Endothelial cell of umbilical vein (primary cell): Measurements from ENCODE around the gene MYOZ3. TPM values are rescaled to one million over a fixed set of nuclear protein-coding genes. Genes with fewer than 3 reads are reported as not detected.

Source experiments
- Bru-seq: library from RNA; stranded (reverse); fragments of 400-500 nt; gene quantifications from one replicate; lab custom pipeline; 2021; lab: Mats Ljungman, UMichigan
- BruChase-seq, 2 experiments: library from RNA; stranded (reverse); fragments of 400-500 nt; gene quantifications; one replicate each; lab custom pipeline; 2021; lab: Mats Ljungman, UMichigan
- BruUV-seq: library from RNA; stranded (reverse); fragments of 400-500 nt; replicated peaks from 2 replicates; lab custom pipeline; 2021; lab: Mats Ljungman, UMichigan
- CTCF ChIA-PET: fragments of 300-600, 350-600 bp; sonication (Branson Sonifier 250); formaldehyde crosslinking; loops from one replicate; lab custom pipeline; 2021; ENCODE audit warnings: antibody characterized with exemption, inconsistent platforms; lab: Charles Lee
- POLR2A ChIA-PET: fragments of 300-600, 350-600 bp; sonication (Branson Sonifier 250); formaldehyde crosslinking; loops from one replicate; lab custom pipeline; 2021; ENCODE audit warnings: antibody characterized with exemption, inconsistent platforms; lab: Charles Lee
- DNase-seq: peaks from one replicate; pipeline ENCODE4 v3.0.0-alpha.2; 2011; ENCODE audit warnings: low read depth, low spot score
- FAIRE-seq: peaks from 2 replicates; lab custom pipeline; 2011; peaks lifted over from hg19 to GRCh38; lab: Jason Lieb, UNC
- H2AFZ ChIP-seq: 2 replicates; pipeline ENCODE4 v1.6.0; 2012; ENCODE audit warnings: low read depth, low read length, control low read depth, inconsistent platforms
- H3K27ac ChIP-seq: 2 replicates; pipeline ENCODE4 v1.5.1; 2011; ENCODE audit warnings: low read depth, mild to moderate bottlenecking, control low read depth, low read length, moderate library complexity; ENCODE audit not compliant: insufficient read depth
- H3K27me3 ChIP-seq, 2 experiments: 2 replicates each; pipeline versions ENCODE4 v1.6.0 to v1.6.1; 2011; ENCODE audit warnings: low read length in 2 of 2, mixed read lengths in 1 of 2; ENCODE audit not compliant: control insufficient read depth in 2 of 2, insufficient read depth in 2 of 2
- H3K36me3 ChIP-seq, 2 experiments: 2 replicates in 1 of 2; 3 replicates in 1 of 2; pipeline ENCODE4 v1.5.1; 2011; ENCODE audit warnings: low read length in 2 of 2, mild to moderate bottlenecking in 1 of 2, moderate library complexity in 1 of 2; ENCODE audit not compliant: control insufficient read depth in 2 of 2, insufficient read depth in 2 of 2; ENCODE audit errors: extremely low read depth in 1 of 2
- H3K4me1 ChIP-seq: 3 replicates; pipeline ENCODE4 v1.5.1; 2011; ENCODE audit warnings: mild to moderate bottlenecking, low read length; ENCODE audit not compliant: control insufficient read depth, insufficient read depth; ENCODE audit errors: extremely low read depth
- H3K4me2 ChIP-seq: 2 replicates; pipeline ENCODE4 v1.6.1; 2011; ENCODE audit warnings: low read length, control low read depth, mixed read lengths; ENCODE audit not compliant: insufficient read depth
- H3K4me3 ChIP-seq, 3 experiments: fragments of 200-600 bp in 1 of 3; sonication (generic), shearing (Covaris generic) in 1 of 3; replicated peaks in 1 of 3; 2 replicates each; pipeline ENCODE4 v1.5.1; 2011 to 2016; ENCODE audit warnings: control low read depth in 3 of 3, low read length in 3 of 3, mild to moderate bottlenecking in 2 of 3, inconsistent platforms in 1 of 3, low read depth in 1 of 3, moderate library complexity in 1 of 3; ENCODE audit not compliant: insufficient read depth in 1 of 3
- H3K79me2 ChIP-seq: 2 replicates; pipeline ENCODE4 v1.6.0; 2012; ENCODE audit warnings: low read length, inconsistent platforms; ENCODE audit not compliant: control insufficient read depth, insufficient read depth
- H3K9ac ChIP-seq: replicated peaks from 2 replicates; pipeline ENCODE3; 2011; ENCODE audit warnings: low read length, control low read depth; ENCODE audit not compliant: insufficient read depth; ENCODE audit errors: extremely low read depth
- H3K9me1 ChIP-seq: replicated peaks from 3 replicates; pipeline ENCODE4 v1.6.0; 2011; ENCODE audit warnings: mild to moderate bottlenecking, low read length; ENCODE audit not compliant: control insufficient read depth, insufficient read depth; ENCODE audit errors: extremely low read depth
- H3K9me3 ChIP-seq: replicated peaks from 2 replicates; pipeline ENCODE4 v1.5.1; 2012; ENCODE audit warnings: low read length, inconsistent platforms; ENCODE audit not compliant: control insufficient read depth, insufficient read depth
- H4K20me1 ChIP-seq: replicated peaks from 2 replicates; pipeline ENCODE3; 2011; ENCODE audit warnings: mild to moderate bottlenecking, low read length; ENCODE audit not compliant: control insufficient read depth, insufficient read depth; ENCODE audit errors: extremely low read depth
- EZH2 ChIP-seq: IDR thresholded peaks from 2 replicates; pipeline ENCODE4 v1.6.1; 2012; ENCODE audit warnings: borderline replicate concordance, low read depth, mild to moderate bottlenecking, moderate library complexity, low read length, inconsistent platforms; ENCODE audit not compliant: severe bottlenecking
- FOS ChIP-seq: IDR thresholded peaks from 2 replicates; pipeline ENCODE4 v1.6.1; 2011; ENCODE audit warnings: mild to moderate bottlenecking, low read length, moderate library complexity, borderline replicate concordance; ENCODE audit not compliant: insufficient read depth
- GATA2 ChIP-seq: IDR thresholded peaks from 2 replicates; pipeline ENCODE4 v1.7.0; 2011; ENCODE audit warnings: low read depth, mild to moderate bottlenecking, moderate library complexity, mixed read lengths, low read length; ENCODE audit not compliant: insufficient read length, insufficient read depth
- JUN ChIP-seq: IDR thresholded peaks from 2 replicates; pipeline ENCODE4 v1.6.1; 2011; ENCODE audit warnings: borderline replicate concordance, low read depth; ENCODE audit not compliant: insufficient read length, insufficient read depth
- MYC ChIP-seq: IDR thresholded peaks from one replicate; pipeline ENCODE4 v1.6.1; 2011; ENCODE audit warnings: mild to moderate bottlenecking, low read depth, low read length
- POLR2A ChIP-seq: IDR thresholded peaks from 2 replicates; pipeline ENCODE4 v1.6.1; 2012; ENCODE audit warnings: low read depth, mild to moderate bottlenecking, control low read depth, low read length
- POLR2AphosphoS5 ChIP-seq: IDR thresholded peaks from 2 replicates; pipeline ENCODE4 v1.6.1; 2012; ENCODE audit warnings: low read depth, mild to moderate bottlenecking, control low read depth, low read length, moderate library complexity; ENCODE audit not compliant: insufficient read depth
- dilution Hi-C: fragments of 300-500 bp; cut with MboI; formaldehyde crosslinking; loops from one replicate; pipeline ENCODE4 v1.15.0; 2019; ENCODE audit warnings: low sequenced_read_pairs; ENCODE audit not compliant: extremely low pct_ligation_motif_present
- intact Hi-C: fragments of 100-400 bp; cut with micrococcal nuclease; formaldehyde crosslinking; loops from one replicate; pipeline ENCODE4 v1.10.0; 2022
- long read RNA-seq: library from polyadenylated mRNA; stranded (forward); transcript quantifications from one replicate; pipeline ENCODE4 v2.0.0, GENCODE V29; 2021
- polyA minus RNA-seq, 3 experiments: library from RNA; depleted of rRNA, polyadenylated mRNA; stranded (reverse); fragments of >200 nt; gene quantifications; 1 replicate in 1 of 3; 2 replicates in 2 of 3; pipeline ENCODE4 v1.2.3, GENCODE V29; 2011
- polyA plus RNA-seq, 4 experiments: library from polyadenylated mRNA; depleted of rRNA in 3 of 4; stranded (reverse) in 3 of 4; unstranded in 1 of 4; fragments of >200 nt; gene quantifications; 2 replicates each; pipeline versions ENCODE4 v1.2.1 to v1.2.3, GENCODE V29; 2011 to 2012; ENCODE audit warnings: missing spikeins in 1 of 4
- total RNA-seq: library from RNA; stranded (reverse); gene quantifications from 2 replicates; pipeline ENCODE4 v1.2.3, GENCODE V29; 2021
- TF ChIP-seq, protein P1 (sequence below), 2 donors: IDR thresholded peaks; 1 replicate in 1 of 2; 2 replicates in 1 of 2; pipeline ENCODE4 v1.5.1; 2011; ENCODE audit warnings: low read length in 2 of 2, mild to moderate bottlenecking in 2 of 2, moderate library complexity in 2 of 2, control low read depth in 1 of 2, inconsistent platforms in 1 of 2, low read depth in 1 of 2; ENCODE audit not compliant: insufficient read depth in 1 of 2; ENCODE audit errors: extremely low read depth in 1 of 2
- TF ChIP-seq, protein P2 (sequence below): IDR thresholded peaks from 2 replicates; pipeline ENCODE4 v1.6.1; 2011; ENCODE audit not compliant: insufficient read depth, insufficient read length

Gene MYOZ3, protein sequence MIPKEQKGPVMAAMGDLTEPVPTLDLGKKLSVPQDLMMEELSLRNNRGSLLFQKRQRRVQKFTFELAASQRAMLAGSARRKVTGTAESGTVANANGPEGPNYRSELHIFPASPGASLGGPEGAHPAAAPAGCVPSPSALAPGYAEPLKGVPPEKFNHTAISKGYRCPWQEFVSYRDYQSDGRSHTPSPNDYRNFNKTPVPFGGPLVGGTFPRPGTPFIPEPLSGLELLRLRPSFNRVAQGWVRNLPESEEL
- total RNA-seq (1.1 and 1.2 TPM in 2 replicates), polyA plus RNA-seq (0.43 and 0.59 TPM in 2 replicates), polyA minus RNA-seq (0.68 and 0.75 TPM in 2 replicates), Bru-seq, nascent RNA (percentile 18 among the genes with signal in this experiment), BruChase-seq, experiment 1, labeled RNA remaining after a 6-hour chase (percentile 19 among the genes with signal in this experiment), BruChase-seq, experiment 2, labeled RNA remaining after a 2-hour chase (percentile 23 among the genes with signal in this experiment)
- 0.27 and 0.37 TPM in 2 replicates for polyA plus RNA-seq (2011; cell fraction: cytosol; rRNA removed)
- 0.55 and 0.80 TPM in 2 replicates for polyA plus RNA-seq (2011; cell fraction: nucleus; rRNA removed)
- polyA plus RNA-seq (2012), result 0.28 and 0.67 TPM in 2 replicates
- not detected for polyA minus RNA-seq (2011; cell fraction: cytosol; rRNA and poly(A)+ RNA removed)
- polyA minus RNA-seq (2011; cell fraction: nucleus; rRNA and poly(A)+ RNA removed), result 0.77 and 1.1 TPM in 2 replicates
- long read RNA-seq, partial matches to known transcripts, result 0 of 2 reads
- long read RNA-seq, other reads (novel, unspliced or antisense), result 2 of 2 reads

DNA sequence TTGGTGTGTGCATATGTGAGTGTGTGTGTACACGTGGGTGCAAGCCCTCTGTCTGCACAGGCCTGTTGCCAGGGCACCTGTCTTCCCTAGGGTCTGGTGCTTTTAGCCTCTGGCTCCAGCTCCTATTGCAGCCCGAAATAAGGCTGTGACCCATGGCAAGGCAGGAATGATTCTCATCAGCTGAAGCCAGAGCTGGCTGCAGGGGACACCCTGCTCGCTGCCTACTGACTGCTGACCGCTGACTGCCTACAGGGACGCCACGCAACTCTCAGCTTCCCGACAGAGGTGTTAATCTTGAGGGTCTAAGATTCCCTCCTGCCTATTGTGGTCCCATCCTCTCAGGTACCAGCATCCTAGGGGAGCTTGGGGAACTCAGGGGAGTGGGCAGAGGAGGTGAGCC, at the start of gene MYOZ3:
MYOZ3 (plus strand) TSS at position 166 of the 400 bp plus-strand sequence. CDS start 1,691 bp downstream, outside the sequence.
- Histone ChIP-seq H4K20me1 (no peaks in the 10 kb centered on the region), H3K4me3 (no peak within 1 kb of the TSS), H3K9me3 (no peaks in the 10 kb centered on the region), H3K36me3 (peaks cover 0 to 5% of the 10 kb centered on the region in 2 experiments), H3K27ac (no peak within 1 kb of the TSS), H3K27me3 (peaks cover 17 to 22% of the 10 kb centered on the region in 2 experiments), H3K9me1 (no peaks in the 10 kb centered on the region), H3K4me2 (no peak within 1 kb of the TSS), H3K79me2 (no peaks in the 10 kb centered on the region), H2AFZ (no peak within 1 kb of the TSS), H3K9ac (no peak within 1 kb of the TSS), H3K4me1 (no peaks in the 10 kb centered on the region)
- BruUV-seq, result no TSS peak
- ChIA-PET POLR2A (no interaction called here), CTCF (interaction anchor here (1.3 to 1.5 kb wide), 4 partner anchors 11 to 186 kb away, joined by 3 to 6 read pairs (median 5); partner anchors contain the start of gene IRGM)
- DNase-seq, result no peak
- dilution Hi-C loops, result no loop called here
- TF ChIP-seq FOS (no peak), JUN (no peak), EZH2 (no peak), POLR2AphosphoS5 (no peak), POLR2A (no peak), GATA2 (no peak), MYC (no peak)
- TF ChIP-seq, protein P1, sequence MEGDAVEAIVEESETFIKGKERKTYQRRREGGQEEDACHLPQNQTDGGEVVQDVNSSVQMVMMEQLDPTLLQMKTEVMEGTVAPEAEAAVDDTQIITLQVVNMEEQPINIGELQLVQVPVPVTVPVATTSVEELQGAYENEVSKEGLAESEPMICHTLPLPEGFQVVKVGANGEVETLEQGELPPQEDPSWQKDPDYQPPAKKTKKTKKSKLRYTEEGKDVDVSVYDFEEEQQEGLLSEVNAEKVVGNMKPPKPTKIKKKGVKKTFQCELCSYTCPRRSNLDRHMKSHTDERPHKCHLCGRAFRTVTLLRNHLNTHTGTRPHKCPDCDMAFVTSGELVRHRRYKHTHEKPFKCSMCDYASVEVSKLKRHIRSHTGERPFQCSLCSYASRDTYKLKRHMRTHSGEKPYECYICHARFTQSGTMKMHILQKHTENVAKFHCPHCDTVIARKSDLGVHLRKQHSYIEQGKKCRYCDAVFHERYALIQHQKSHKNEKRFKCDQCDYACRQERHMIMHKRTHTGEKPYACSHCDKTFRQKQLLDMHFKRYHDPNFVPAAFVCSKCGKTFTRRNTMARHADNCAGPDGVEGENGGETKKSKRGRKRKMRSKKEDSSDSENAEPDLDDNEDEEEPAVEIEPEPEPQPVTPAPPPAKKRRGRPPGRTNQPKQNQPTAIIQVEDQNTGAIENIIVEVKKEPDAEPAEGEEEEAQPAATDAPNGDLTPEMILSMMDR (IDR thresholded peaks at IDR 0.05; ENCODE audit: extremely low read depth in 1 of 2, insufficient read depth in 1 of 2, low read depth in 1 of 2, low read length in 2 of 2), result no peak
- TF ChIP-seq, protein P2, sequence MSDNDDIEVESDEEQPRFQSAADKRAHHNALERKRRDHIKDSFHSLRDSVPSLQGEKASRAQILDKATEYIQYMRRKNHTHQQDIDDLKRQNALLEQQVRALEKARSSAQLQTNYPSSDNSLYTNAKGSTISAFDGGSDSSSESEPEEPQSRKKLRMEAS, result no peak
- no peak for FAIRE-seq
- intact Hi-C loops, result no loop called here
